Central memory CD4-positive, alpha-beta T cell (primary cell): ENCODE measurements around the gene SPRN.
"Not testable (repeated sequence)": the region's sequence is repeated elsewhere in the genome, so short reads cannot be mapped to it uniquely, and the experiment has no call there.

ENCODE experiments used
- DNase-seq: peaks from one replicate; pipeline ENCODE4 v3.0.0; 2022
- total RNA-seq, 3 experiments: gene quantifications; one replicate each; lab custom pipeline; 2026; lab: John Stamatoyannopoulos, UW

Gene SPRN
- total RNA-seq: 0 to 0.04 (median 0) reads per million in 3 experiments

- DNase-seq: not testable (repeated sequence)
These were observed at the start of gene SPRN for GRCh38 chr10:133424601-133425000. SPRN (minus strand) TSS chr10:133424625; CDS start chr10:133423681, 944 bp downstream.

DNA sequence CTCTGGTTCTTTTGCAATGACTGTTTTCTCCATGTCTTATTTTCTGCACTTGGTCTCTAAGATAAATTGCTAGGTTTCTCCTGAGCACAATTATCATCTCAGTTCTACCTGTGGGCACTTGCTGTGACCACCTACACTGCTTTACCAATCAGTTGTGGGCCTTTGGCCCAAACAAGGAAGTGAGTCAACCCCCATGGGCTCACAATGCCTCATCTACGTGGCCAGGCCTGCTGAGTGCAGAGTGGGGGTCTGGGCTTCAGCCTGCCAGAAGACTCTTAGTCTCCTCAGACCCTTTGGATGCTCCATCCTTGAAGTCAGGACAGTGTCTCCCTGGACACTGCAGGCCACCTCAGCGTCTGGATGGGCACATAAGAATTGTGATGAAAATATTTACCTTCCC is 49.6 kb upstream of the SPRN start:
- DNase-seq: no peak

DNA sequence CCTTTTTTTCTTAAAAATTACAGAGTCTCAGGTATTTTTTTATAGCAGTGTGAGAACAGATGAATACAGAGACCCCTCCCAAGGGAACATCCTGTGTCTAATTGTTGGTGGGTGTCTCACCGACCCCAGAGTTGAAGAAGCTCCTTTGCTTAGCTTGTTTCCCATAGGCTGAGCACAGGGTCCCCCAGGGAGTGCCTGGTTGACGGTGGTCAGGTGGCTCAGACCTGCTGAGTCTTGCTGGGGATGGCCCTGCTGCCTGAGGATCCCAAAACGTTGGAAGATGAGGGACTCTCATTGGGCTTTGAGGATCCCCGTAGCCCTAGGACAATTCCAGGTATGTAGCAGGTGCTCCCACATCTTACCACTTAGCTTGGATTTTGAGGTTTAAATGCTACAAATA is 48.8 kb upstream of the SPRN start:
- DNase-seq: no peak

DNA sequence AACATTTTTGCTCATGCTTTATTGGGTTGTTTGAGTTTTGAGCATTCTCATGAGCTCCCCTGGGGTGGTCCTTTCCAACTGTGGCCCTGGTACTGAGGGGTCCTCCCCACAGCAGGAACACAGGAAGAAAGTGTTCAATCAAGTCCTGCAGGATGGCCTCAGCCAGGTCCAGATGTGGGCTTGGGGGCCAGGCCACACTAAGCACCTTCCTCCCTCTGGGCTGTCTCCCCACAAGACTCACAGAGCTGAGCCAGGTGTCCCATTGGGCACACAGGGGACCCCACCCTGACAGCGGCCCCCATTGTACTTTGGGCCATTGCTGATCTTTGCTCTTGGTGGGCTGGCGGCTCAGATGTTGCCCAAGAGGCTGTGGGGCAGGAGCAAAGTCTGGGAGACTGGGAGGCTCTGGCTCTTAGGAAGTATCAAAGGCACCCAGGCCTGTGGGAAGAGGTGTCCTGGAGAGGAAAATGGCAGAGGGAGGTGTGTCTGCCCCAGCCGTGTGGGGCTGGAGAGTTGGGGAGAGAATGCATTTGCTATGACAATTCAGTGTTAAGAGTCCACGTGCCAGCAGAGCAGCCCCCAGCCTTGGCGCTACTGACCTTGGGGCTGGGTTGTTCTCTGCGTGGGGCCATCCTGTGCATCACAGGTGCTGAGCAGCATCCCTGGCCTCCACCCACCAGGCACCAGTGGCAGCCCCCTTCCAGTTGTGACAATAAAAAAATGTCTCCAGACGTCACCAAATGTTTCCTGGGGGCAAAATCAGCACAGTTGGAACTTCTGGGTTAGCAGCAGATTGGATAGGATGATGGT is 47.1 kb upstream of the SPRN start:
- no peak for DNase-seq

DNA sequence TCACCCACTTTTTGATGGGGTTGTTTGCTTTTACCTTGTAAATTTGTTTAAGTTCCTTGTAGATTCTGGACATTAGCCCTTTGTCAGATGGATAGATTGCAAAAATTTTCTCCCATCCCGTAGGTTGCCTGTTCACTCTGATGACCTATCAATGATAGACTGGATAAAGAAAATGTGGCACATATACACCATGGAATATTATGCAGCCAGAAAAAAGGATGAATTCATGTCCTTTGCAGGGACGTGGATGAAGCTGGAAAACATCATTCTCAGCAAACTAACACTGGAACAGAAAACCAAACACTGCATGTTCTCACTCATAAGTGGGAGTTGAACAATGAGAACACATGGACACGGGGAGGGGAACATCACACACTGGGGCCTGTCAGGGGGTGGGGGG is 44.8 kb upstream of the SPRN start:
- DNase-seq: not testable (repeated sequence)

- DNase-seq: no peak
These were observed 43.0 kb upstream of the SPRN start for GRCh38 chr10:133467286-133467911.

DNA sequence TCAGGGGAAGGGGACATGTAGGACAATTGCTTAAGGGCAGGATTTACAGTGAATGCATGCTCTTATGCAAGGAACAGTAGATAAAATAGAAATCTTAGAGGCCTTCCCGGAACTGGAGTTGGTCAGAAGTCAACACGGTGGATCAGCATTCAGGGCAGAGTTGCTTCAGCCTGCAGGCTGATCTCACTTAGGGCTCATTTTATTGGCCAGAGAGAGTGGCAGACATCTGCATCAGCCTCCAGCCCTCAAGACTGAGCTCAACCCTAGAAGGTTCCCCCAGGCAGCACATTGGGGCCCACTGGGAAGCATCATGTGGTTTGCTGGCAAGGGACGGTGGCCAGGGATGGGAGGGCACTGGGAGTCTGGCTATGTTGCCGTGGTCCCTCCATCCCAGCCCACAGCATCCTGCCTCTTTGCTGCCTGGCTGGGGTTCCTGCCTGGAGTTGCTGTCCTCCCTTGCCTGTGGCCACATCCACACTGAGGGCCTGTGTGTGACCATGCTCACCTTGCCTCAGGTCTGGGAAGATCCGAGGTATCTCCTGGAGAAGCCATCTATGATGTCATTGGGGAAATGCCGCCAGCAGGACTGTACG is 42.4 kb upstream of the SPRN start:
- no peak for DNase-seq

DNA sequence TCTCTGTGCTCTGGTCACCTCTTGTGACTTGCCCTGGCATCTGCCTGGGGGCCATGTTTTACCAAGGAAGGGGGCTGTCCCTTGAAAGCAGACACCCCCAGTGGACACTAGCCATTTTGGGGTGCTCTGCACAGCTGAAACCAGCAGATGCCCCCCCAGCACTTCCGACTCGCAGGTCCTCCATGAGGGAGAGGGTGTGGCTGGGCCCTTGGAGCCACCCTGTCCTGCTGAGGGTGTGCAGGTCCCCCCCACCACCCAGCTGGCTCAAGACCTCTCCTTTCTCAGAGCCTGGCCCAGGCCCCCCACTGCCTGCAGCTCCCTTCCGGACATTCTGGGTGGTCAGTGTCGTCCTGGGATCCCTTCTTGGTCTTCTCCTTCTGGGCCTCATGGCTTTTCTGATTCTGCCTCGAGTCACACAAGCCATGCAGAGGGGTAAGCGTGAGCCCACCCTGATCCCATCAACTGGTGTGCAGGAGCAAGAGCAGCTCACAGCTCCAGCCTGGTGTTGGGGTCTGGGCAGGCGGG is 41.6 kb upstream of the SPRN start:
- DNase-seq: no peak

DNA sequence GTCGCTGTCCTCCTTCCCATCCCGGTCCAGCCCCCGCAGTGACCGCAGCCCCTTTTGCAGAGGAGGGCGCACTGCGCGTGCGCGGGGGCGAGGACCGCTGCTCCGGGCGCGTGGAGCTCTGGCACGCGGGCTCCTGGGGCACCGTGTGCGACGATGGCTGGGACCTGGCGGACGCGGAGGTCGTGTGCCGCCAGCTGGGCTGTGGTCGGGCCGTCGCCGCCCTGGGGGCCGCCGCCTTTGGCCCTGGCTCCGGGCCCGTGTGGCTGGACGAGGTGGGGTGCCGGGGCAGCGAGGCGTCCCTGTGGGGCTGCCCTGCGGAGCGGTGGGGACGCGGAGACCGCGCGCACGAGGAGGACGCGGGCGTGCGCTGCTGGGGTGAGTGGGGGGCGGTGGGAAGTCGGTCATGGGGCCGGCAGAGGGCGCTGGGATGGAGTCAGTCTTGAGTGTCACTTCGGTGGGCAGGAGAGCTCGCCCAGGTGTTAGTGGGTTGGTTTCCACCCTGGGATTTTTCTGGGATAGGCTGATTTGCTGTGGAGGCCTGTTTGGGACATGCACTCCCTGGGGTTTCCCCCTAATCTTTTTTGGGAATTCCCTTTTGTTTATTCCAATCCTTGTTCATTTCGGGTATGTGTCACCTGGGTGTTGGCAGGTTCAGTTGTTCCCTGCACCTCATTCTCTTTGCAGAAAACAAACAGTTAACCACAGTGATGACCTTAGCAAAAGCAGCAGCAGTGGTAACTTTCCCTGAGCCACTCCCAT is 40.9 kb upstream of the SPRN start:
- no peak for DNase-seq

DNA sequence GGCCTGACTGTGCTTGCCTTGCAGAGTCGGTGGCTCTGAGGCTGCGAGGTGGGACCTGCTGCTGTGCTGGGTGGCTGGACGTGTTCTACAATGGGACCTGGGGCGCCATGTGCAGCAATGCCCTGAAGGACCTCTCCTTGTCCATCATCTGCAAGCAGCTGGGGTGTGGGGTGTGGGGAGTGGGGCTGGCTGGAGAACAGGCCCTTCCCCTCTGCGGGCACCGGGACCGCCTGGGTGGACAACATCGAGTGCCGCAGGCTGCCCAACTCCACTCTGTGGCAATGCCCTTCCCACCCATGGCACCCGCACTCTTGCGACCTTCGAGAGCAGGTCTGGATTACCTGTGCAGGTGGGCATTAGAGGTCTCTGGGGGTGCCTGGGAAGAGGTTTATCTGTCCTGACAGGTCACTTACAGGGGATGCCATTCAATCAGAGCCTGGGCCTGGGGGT is 40.2 kb upstream of the SPRN start:
- DNase-seq: no peak

DNA sequence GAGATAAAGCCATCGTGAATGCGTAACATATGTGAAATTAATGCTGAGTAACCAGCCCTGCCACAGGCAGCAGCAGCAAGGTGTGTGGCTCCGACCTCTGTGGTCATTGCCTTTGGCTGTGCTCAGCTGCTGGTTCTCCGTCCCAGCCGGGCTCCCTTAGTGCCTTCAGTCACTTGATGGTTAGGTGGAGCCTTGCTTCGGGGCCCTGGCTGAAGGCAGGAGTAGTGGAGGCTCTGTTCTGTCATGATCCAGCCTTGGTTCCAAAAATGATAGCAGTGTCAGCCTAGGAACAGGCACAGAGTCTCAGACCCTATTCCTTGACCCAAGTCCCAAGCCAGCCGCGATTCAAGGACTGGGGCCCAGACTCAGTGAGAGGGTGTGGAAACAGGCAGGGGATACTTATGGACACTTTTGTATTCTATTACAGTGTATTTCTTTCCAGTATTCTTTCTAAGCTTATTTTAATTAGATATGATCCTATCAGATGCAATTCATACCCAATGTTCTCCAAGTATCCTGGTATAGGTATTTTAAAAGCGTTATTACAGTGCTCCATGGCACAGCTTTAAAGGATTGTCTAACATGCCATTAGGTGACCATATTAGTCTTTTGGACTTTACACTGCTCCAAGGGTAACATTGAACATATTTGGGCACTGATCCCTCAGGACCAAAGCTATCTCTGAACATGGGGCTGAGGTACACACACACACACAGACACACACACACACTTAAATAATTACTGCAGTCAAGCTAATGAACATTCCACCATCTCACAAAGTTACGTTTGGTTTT is 38.3 kb upstream of the SPRN start:
- DNase-seq: no peak

GRCh38 chr10:133461841-133462240 is 37.4 kb upstream of the SPRN start:
- DNase-seq: no peak

DNA sequence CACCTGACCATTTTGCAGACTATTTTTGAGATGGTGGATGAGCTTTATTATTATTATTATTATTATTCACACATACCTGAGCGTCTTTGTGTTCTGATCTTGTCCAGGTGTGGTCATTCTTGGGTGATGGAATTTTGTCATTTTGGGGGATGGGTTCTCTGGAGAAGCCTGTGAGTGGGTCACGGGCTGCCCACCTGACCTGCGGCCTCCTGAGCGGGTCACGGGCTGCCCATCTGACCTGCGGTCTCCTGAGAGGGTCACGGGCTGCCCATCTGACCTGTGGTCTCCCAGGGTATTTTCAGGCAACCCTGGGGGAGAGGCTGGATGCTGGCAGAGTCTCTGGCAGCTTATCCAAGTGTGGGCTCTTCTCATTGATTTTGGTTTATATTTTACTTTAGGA is 36.6 kb upstream of the SPRN start:
- no peak for DNase-seq

- DNase-seq: no peak
These were observed 35.9 kb upstream of the SPRN start for GRCh38 chr10:133460208-133460769.

GRCh38 chr10:133459454-133460207 is 35.2 kb upstream of the SPRN start:
- no peak for DNase-seq

DNA sequence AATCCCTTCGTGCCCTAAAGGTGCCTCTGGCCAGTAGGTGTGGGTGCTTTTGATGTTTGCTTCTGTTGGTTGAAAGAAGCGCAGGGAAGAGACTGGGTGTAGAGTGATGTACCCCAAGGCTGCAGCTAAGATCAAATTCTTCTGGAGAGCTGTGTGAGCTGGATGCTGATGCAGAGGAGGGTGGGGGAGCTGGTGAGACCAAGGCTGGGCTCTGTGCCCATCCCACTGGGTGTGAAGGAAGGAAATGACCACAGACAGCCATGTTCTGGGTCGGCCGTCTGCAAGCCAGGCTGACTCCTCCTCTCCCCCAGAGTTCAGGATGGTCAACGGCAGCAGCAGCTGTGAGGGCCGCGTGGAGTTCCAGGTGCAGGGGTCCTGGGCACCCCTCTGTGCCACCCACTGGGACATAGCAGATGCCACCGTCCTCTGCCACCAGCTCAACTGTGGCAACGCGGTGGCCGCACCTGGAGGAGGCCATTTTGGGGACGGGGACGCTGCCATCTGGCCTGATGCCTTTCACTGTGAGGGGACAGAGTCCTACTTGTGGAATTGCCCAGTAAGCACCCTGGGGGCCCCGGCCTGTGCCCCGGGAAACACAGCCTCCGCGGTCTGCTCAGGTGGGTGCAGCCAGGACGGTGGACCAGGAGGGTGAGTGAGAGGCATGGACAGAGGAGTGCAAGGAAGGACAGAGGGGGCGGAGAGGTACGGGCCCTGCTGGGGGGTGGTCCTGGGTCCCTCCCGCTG is 34.5 kb upstream of the SPRN start:
- no peak for DNase-seq

GRCh38 chr10:133458021-133458709 is 33.7 kb upstream of the SPRN start:
- no peak for DNase-seq

GRCh38 chr10:133457100-133457841 is 32.8 kb upstream of the SPRN start:
- DNase-seq: no peak
